GM18873 (cell line): Measurements from ENCODE around the gene HGD.
A peak's percentile ranks its signal among the peaks of the same experiment; 100 is the strongest.
"Not testable (repeated sequence)": the region's sequence is repeated elsewhere in the genome, so short reads cannot be mapped to it uniquely, and the experiment has no call there.

Source experiments
- ATAC-seq: cut with Tn5 transposase; IDR thresholded peaks from one replicate; pipeline ENCODE4 v1.9.1; 2021; ENCODE audit warnings: mild to moderate bottlenecking, moderate library complexity, moderate number of reproducible peaks; ENCODE audit not compliant: unreplicated experiment, low FRiP score

The HGD gene

GRCh38 chr3:120680193-120680894 is 1.7 kb downstream of the HGD start:
- no peak for ATAC-seq

- ATAC-seq: no peak
Observed at GRCh38 chr3:120678984-120679383, 3.1 kb downstream of the HGD start.

- peak; percentile 96 for ATAC-seq
Observed at GRCh38 chr3:120678331-120678947, 3.6 kb downstream of the HGD start.

GRCh38 chr3:120677193-120677592 is 4.8 kb downstream of the HGD start:
- not testable (repeated sequence) for ATAC-seq

GRCh38 chr3:120673116-120673515 is 8.9 kb downstream of the HGD start:
- no peak for ATAC-seq

- ATAC-seq: no peak
Observed at GRCh38 chr3:120670576-120670975, 11.5 kb downstream of the HGD start.

- ATAC-seq: no peak
Observed at GRCh38 chr3:120664926-120665325, 17.1 kb downstream of the HGD start.

- ATAC-seq: no peak
Observed at GRCh38 chr3:120661945-120662344, 20.1 kb downstream of the HGD start.

- no peak for ATAC-seq
Observed at GRCh38 chr3:120661106-120661905, 20.7 kb downstream of the HGD start.

GRCh38 chr3:120659834-120660233 is 22.2 kb downstream of the HGD start:
- ATAC-seq: no peak

- no peak for ATAC-seq
Observed at GRCh38 chr3:120659285-120659684, 22.8 kb downstream of the HGD start.

- no peak for ATAC-seq
Observed at GRCh38 chr3:120652896-120653545, 29.0 kb downstream of the HGD start.

- ATAC-seq: no peak
Observed at GRCh38 chr3:120652281-120652680, 29.8 kb downstream of the HGD start.

- no peak for ATAC-seq
Observed at GRCh38 chr3:120650311-120650710, 31.7 kb downstream of the HGD start.

- ATAC-seq: no peak
Observed at GRCh38 chr3:120649830-120650233, 32.2 kb downstream of the HGD start.

GRCh38 chr3:120648290-120648689 is 33.7 kb downstream of the HGD start:
- no peak for ATAC-seq

- ATAC-seq: no peak
Observed at GRCh38 chr3:120646771-120647432, 35.1 kb downstream of the HGD start.

- no peak for ATAC-seq
Observed at GRCh38 chr3:120645083-120645845, 36.8 kb downstream of the HGD start.

GRCh38 chr3:120642368-120642948 is 39.6 kb downstream of the HGD start:
- ATAC-seq: no peak
